DMS79 (cell line): Measurements from ENCODE around the gene DGKG.

Experiments
- DNase-seq: peaks from one replicate; lab custom pipeline; 2025; lab: John Stamatoyannopoulos, UW

The DGKG gene

GRCh38 chr3:186209810-186210752 lies 152.0 kb downstream of the DGKG start:
- no peak for DNase-seq

DNA sequence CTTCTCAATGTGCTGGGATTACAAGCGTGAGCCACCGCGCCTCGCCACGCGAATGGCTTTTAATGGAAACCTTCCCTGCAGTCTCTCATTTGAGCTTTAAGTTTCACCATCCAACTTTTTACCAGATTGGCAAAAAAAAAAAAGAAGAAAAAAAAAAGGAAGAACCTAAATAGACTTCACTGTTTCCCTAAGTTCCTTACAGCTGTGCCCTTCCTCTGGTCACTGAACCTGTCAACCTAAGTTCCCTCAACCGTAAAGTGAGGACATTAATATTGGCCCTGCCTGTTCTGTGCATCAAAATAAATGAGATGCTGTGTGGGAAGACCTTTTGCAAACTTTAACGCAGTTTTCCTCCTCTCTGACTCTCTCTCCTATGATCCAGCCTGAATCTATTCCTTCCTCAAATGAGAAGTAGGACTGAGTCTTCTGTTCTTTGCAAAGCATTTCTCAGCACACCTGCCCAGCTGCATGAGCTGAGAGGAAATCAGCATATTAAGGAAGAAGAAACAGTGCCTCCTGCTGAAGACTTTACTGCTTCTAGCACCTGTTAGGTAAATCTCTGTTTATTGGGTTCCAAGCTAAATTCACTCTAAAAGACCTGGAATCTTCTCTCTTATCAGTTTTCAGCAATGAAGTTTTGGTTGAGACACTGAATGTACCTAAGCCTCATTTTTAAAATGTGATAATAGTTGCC lies 153.6 kb downstream of the DGKG start:
- DNase-seq: no peak

- no peak for DNase-seq
Observed at GRCh38 chr3:186207515-186207914, 154.5 kb downstream of the DGKG start.

DNA sequence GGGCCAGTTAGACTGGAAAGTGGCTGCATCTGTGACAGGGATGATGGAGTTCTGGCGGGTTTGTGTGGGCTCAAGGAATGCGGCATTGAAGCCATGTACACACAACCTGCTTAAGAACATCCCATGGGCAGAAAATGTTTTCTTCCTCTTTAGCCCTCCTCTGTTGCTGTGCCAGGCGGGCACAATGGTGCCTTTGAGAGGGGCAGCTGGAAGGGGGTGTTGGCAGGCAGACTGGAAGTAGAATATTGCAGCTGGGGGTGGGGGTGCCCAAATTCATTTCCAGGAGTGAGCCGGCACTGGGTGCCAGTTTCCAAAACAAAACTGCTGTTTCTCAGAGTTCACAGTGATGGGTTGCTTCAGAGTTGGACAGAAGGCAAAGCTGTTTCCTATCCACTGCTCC lies 161.3 kb downstream of the DGKG start:
- DNase-seq: no peak

GRCh38 chr3:186198442-186198841 lies 163.6 kb downstream of the DGKG start:
- no peak for DNase-seq

DNA sequence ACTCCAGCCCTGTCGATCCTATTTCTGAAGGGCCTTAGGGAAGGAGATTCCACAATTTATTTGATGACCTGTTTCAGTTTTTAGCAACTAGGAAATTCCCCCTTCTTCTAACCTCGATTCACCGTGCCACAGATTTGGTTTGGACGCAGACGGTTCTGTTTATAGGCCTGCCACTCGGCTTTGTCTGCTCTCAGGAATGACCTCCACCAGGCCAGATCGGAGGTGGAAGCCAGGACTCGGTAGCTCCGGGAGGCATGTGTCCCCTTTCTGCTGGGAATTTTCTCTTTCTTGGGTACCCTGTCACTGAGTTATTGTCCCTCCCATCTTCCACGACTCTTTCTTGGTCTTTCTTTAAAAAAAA lies 167.6 kb downstream of the DGKG start:
- DNase-seq: no peak

DNA sequence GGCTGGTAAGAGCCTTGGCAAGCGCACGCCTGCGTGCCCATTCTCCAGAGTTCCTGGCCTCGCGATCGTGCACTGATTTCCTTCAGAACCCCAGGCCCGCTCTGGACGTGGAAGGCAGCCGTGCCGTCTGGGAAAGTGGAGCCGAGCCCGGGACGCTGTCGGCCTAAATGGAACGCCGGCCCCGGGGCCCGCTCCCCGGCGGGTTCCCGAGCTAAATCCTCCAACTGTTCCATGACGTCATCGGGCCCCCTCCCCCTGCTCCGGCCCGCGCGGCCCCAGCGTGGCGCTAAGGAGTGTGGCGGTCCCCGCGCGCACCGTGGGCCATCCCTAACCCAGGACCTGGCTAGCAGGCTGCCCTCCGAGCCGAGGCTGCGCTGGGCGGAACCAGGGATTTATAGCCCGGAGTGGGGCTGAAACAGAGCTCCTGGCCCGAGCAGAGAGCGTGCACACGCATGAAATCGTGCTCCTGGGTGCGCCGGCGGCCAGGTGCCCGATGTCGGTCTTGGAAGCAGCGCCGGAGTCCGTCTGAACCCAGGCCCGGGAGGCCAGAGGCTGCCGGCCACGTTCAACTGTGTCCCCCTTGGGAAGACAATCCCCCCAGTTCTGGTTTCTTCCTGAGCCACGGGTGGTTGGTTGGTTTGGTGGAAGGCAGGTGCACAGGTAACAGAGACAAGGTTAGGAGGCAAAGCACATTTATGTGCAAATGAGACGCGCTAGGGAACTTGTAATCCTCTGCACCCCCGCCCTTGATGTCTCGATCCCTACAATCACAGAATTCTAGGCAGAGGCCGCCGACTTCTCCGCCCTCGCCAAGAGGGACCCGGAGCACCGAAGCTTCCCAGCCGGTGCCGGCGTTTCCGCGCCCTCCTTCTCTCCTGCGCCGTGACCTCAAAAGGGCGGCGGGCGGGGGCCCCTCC lies 168.2 kb downstream of the DGKG start:
- DNase-seq: no peak

DNA sequence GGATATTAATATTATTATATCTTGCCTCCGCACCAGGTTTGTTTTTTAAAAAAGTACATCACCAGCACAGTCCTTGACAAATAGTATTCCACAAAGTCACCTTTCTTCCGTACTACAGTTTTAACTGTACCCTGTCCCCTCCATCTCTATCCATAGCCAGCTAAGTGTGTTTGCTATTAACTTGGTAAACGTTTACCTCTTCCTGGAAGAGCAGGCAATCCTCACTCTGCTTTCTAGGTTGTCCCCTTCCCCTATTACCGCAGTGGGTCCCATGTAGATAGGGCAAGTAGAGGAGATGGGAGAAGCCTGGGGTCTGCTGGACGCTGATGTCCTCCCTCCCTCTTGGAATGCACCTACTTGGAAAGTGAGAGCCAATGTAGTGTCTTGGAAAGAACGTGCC lies 169.2 kb downstream of the DGKG start:
- no peak for DNase-seq

GRCh38 chr3:186189492-186189891 lies 172.5 kb downstream of the DGKG start:
- DNase-seq: no peak

DNA sequence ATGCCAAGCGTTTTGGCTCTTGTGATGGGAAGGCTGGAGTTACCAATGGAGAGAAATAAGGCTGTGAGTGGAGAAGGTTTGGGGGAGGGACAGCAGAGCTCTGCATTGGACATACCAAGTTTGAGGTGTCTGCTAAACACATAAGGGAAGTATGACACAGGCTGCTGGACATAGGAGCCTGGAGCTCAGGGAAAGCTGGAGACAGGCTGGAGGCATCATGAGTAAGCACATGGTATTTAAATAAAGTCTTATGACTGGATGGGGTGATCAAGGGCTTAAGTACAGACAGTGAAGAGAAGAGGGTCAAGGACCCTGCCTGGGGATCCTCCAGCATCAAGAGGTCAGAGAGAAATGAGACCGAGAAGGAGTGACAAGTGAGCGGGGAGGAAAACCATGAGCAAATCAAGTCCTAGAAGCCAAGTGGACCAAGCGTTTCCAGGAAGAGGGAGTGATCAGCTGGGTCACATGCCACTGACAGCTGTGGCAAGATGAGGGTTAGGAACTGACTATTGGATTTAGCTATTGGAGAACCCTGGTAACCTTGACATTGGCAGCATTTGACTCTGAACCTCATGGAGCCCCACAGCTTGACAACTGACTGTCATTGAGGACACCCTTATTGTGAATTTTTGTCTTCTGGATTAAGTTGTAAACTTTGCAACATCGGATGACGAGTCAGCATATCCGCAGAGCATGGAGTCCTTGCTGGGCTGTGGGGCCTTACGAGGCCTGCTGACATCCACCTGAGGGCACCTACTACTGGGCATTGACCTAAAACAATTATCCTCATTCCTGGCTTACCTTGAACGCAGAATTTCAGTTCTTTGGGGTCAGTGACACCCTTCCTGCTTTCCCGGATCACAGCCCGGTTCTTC lies 174.4 kb downstream of the DGKG start:
- no peak for DNase-seq

DNA sequence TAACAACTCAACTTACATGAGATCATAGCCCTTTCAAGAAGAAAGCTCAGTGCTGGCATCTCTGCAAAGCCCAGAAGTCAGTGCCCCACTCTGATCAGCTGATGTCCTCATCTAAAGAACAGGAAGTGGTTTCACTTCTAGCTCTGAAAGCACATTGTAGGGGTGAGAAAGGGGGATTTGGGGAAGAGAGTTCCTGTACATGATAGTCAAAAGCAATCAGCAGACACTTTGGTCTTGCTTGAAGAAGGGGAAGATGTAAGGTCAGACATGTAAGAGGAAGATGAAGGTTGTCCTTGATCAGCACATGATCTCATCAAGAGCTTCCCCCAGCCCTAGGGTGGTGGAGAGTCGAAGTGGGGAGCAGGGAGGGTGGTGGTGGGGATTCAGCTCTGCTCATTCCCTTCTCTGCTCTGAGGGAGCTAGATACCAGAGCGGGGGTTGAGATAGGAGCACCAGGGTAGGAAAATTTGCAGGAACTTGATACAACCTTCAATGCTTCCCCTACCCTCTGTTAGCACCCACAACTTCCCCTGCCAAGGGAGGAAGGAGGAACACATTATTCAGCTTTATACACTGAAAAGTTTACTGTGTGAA lies 176.7 kb downstream of the DGKG start:
- DNase-seq: no peak

DNA sequence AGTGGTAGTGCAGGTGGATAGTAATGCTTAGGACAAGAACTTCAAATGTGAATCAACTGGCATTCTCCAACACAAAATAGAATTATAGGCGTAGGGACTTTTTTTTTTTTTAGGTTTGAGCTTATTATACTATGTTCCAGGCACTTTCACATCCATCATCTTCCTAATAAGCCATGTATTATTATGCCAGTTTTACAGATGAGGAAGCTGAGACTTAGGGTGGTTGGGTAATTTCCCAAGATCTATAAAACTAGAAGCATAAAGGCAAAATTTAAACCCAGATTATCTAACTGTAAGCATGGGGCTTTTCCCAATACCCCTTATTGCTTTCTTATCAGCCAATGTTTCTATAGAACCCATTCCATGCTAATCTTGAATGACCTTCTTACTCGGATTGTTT lies 178.0 kb downstream of the DGKG start:
- no peak for DNase-seq

- DNase-seq: no peak
Observed at GRCh38 chr3:186182850-186183249, 179.2 kb downstream of the DGKG start.

- DNase-seq: no peak
Observed at GRCh38 chr3:186181901-186182300, 180.1 kb downstream of the DGKG start.

DNA sequence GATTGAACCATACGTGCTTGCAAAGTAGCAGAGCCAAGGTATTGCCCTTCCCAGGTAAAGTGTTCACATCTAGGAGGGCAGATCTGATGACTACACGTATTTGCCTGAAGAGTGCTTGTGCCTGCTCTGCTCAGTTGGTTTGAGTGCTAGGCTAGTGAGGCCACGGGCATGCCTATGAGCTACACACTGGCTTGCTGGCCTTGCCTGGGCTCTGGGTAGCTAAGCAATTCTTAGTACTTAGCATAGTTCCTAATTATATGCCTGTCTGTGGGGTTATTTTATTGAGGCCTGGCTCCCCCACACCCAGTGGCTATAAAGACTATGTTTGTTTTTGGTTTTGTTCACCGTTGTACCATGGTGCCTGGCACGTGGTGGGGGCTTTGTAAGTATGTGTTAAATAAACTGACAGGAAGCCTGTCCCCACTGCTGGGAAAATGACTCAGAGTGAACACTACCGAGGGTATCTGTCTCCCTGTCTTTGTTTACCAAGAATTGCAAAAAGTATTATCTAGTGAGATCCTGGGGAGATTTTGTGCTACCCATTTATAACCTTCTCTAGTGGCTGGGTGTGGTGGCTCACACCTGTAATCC lies 181.0 kb downstream of the DGKG start:
- no peak for DNase-seq

DNA sequence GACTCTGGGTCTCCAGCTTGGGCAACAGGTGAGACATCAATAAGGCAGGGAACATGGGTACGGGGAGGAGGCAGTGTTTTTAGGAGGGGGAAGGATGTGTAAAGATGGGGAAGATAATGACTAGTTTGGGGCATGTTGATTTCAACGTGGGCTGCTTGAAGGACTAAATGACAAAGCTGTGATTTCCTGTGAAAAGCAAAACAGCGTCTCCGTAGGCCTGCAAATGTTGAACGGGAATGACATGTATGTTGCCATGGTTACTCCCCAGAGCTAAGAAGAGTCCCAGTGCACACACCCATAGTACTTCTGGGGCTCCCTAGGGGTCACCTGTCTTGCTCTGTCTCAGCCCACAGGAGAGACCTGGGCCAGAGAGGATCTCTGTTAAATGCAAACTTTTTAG lies 181.9 kb downstream of the DGKG start:
- DNase-seq: no peak

- DNase-seq: no peak
Observed at GRCh38 chr3:186178412-186178811, 183.6 kb downstream of the DGKG start.

DNA sequence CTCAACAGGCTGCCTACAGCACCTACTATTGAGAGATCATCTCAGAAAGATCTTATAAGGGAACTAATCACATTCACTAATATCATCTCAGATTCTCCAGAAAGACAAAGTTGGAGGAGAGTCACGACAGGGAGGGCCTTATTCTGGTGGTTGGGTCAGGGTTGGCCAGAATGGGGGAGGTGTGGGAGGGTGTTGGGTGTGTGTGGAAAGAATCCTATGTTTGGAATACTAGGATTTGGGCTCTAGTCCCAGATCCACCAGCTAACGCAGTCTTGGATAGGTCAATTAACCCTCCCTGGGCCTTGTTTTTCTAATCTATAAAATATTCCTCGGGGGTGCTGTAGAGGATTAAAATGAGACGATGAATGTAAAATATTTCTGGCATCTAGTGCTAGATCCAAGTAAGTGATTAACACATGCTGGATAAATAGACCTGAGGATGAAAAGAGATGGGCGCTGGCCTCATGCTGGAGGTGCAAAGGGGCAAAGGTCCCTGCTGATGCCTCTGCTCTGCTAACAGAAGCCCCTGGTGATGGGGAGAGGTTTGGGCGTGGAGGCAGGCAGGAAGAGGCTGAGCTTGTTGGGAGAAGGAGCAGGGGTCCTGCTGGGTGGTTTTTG lies 185.6 kb downstream of the DGKG start:
- no peak for DNase-seq

DNA sequence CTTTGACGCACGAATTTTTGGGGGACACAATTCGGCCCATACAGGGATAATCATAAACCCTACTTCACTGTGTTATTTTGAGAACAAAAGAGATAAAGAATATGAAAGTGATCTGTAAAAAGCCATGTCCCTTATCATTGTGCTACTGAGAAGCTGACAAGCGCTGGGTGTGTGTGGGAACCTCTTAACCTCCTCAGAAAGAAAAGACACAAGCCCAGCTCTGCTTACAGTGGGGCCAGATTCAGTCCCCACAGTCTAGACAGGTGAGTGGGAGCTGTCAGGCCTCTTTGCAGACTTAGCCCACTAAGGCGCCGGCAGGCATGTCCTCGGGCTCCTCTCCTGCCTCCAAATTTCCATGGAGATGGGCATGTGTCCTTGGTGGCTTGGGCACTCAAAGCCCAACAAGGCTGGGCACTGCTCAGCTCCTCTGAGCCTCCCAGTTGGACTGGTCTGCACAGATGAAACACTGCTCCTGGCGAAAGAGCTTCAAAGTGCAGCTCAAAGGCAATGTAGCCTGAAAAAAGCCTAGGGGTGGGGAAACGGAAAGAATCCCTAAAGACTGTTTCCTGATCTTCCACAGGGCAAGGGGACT lies 188.7 kb downstream of the DGKG start:
- no peak for DNase-seq

- no peak for DNase-seq
Observed at GRCh38 chr3:186172353-186172752, 189.7 kb downstream of the DGKG start.
